ENCODE measurements around the gene CD3E.

DNA sequence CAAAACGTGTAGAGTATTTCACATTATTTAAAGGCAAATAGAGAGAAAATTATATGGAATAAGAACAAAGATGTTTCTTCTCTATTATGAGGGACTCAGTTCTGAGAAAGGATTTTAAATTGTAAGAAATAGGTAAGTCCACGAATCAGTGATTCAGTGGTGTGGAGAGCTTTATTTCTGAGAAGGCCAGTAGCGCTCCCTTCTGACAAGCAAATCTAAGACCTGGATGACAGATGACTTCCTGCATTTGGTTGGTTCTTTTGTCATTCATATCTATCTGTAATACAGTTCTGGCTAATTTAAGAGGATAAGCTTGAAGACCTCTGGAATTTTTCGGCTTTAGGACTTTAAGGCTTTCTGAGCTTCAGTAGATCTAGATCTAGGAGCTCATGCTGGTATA, 7.0 kb downstream of the CD3E start:
- no peak for TF ChIP-seq EZH2phosphoT487 (IDR thresholded peaks at IDR 0.05; ENCODE audit: insufficient read depth, low read depth)
- no peak for TF ChIP-seq EZH2 (IDR thresholded peaks at IDR 0.05; ENCODE audit: insufficient read depth, poor library complexity, severe bottlenecking)
